Stimulated activated CD8-positive, alpha-beta memory T cell treated with anti-CD3 and anti-CD28 coated beads, Interleukin-12 subunit alpha, Interleukin-12 subunit beta, amount 100 ng/mL, for 24 hours (primary cell): Measurements from ENCODE around the gene HOXC9.

Experiments
- DNase-seq: peaks from one replicate; pipeline ENCODE4 v3.0.0-alpha.2; 2020; ENCODE audit errors: extremely low read depth

HOXC9 gene

GRCh38 chr12:53963434-53964314 is 36.3 kb upstream of the HOXC9 start:
- no peak for DNase-seq

DNA sequence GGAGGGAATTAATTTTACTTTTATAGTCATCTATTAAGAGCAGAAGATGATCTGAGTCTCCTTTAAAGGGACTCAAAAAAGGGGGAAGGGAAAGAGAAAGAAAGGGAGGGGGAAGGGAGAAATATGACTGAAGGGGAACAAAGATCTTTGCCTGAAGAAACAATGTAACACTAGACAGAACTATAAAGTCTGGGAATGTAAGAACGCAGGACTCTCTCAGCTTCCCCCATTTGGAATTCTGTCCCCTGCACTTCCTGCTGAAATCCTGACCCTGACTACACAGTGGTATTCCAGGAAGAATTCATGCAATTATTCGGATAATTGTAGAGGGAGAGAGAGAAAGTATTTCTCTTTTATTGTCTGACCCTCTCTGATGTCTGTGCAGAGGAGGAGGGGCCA is 35.6 kb upstream of the HOXC9 start:
- DNase-seq, result no peak

DNA sequence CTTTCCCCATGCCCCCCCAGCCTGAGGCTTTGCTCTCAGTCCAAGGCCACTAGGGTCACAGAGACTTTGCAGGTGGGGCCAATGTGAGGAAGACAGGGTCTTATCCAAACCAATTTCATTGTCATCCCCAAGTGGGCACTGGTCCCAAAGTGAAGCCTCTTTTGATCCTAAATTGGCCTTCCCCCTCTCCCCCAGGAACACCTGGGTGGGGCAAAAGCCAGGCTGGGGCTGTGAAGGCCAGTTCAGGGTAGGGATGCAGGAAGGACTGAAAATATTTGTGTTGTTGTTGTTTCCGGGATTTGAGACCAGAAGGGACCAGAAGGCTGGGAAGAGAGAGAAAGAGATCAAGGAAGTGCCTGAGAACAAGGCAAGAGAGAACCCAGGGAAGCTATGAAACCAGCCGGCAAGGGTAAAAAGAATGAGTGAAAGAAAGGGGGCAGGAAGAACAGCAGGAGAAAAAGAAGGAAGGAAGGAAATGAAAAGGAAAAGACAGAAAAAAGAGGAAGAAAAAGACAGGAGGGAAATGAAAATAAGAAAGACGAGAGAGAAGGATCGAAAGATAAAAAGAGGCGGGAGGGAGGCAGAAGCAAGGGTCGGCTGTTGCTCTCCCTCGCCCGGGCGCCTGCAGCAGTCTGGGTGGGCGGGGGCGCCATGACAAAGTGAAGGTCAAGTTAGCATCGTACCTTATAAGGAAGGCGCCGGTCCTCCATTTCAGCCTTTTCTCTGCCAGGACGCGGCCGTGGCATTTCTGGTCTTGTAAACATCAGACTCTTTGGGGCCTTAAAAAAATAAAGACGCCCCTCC is 34.5 kb upstream of the HOXC9 start:
- DNase-seq, result no peak

- DNase-seq, result no peak
These were observed 33.9 kb upstream of the HOXC9 start for GRCh38 chr12:53966085-53966384.

DNA sequence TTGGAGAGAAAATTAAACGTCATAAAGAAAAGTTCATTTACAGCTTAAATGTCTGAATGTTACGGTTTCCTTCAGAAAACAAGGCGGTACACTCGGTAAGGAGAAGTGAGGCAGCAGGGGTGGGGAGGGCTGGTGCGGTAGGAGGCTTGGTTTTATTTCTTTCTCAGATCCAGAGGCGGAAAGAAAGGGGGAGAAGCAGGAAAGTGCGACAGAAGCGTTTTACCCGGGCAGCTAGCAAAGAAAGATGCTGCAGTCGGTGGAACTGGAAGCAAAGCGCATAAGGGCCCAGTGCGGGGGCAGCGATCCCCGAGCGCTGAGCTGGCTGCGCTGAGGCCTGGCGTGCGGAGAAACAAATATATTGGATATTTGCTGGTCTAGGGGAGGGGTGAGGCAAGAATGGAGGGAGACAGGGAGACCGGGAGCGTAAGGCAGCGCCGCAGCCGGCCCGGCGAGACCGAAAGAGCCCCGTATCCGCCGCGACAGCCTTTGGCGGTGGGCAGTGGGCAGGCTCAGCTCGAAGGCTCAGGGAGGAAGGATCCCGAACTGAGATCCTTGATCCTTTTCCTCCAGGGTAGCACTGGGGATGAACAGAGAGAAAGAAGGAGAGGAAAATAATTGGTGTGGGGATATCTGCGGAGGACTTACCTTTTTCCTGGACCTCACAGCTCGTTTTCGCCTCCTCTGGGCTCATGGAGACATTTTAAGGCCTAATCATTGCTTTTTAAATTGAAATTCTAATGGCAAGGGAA is 33.4 kb upstream of the HOXC9 start:
- no peak for DNase-seq

DNA sequence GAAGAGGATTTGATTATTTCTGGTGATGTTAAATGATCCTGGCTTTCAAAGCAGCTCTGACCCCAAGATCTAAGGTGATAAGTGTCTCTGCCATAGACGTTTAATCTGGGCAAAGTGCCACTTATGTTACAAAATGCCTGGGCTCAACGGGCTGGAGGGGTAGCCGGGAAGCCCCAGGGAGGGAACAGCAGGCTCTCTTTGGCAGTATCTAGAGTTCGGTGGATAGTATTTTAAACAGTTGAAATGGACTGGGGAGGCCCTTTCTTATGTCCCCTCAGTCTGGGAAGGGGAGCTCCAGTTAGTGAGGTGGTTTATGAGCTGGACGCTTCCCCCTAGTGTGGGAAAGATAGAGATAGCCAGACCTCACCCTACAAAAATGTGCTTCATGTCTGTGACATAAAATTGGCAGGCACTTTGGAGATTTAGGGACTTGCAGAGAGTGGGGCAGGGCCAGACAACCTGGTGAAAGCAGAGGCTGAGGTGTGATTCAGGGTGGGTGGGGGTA is 32.5 kb upstream of the HOXC9 start:
- DNase-seq, result no peak

GRCh38 chr12:53968214-53969127 is 31.5 kb upstream of the HOXC9 start:
- DNase-seq, result no peak

GRCh38 chr12:53969588-53970259 is 30.2 kb upstream of the HOXC9 start:
- no peak for DNase-seq

DNA sequence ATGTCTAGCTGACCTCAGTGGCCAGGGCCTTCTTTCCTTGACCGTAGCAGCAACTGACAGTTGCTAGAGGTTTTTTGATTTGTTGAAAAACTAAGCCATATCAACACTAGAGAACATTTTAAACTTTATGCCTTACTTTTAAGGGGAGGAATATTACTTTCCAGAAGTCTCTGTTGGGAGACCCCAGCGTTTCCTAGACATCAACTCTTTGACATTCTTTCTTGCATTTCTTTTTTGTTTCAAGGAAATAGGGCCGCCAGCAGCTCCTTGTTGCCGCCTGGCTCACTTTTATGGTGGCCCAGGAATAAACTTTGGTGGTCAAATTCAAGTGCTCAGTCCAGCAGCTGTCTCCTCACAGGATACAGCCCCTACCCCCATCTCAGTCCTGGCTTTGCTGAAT is 29.5 kb upstream of the HOXC9 start:
- no peak for DNase-seq

GRCh38 chr12:53971129-53971528 is 28.8 kb upstream of the HOXC9 start:
- no peak for DNase-seq

DNA sequence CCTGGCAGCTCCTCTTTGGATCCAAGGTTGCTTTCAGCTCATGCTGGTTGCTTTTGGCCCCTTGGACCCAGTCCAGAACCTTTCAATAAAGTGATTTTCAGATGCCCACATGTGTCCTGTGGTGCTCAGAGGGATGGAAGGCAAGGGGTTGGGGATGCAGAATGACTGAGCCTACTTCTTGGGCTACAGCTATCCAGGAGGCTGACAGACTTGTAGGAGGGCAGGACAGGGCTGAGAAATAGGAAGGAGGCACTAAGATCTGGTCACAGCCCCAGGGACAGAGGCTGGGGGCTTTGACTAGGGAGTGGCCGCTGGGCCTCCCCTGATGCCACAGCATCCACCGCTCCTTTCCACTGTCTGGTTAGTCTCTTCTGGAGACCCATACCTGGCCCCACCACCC is 28.3 kb upstream of the HOXC9 start:
- no peak for DNase-seq

DNA sequence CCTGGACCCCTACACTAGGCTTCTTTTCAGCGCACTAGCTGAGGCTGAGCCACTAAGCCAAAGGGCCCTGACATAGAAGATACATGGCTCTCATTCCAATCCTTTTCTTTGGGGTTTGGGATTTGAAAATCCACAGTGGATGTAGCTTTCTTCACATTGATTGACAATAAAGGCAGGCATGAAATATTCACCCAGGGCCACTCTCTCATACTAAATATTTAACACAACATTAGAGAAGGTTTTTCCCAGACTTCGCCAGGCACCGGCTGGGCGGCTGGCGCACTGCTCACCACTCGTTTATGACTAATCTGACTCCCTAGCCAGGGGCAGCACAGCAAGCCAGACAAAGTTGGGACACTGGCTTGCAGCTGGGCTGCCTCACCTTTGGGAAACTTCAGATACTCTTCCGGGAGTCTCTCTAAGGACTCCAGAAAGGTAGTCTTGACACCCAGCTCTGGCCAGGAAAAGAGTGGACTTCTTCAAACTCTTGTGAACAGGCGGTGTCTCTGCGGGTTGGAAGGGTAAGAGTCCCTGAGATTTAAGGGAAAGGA is 27.7 kb upstream of the HOXC9 start:
- no peak for DNase-seq

GRCh38 chr12:53972722-53973235 is 27.2 kb upstream of the HOXC9 start, which contains the start of gene HOXC11:
Gene HOXC11 (plus strand): TSS chr12:53973126. CDS start chr12:53973242, 116 bp downstream.
- no peak for DNase-seq

DNA sequence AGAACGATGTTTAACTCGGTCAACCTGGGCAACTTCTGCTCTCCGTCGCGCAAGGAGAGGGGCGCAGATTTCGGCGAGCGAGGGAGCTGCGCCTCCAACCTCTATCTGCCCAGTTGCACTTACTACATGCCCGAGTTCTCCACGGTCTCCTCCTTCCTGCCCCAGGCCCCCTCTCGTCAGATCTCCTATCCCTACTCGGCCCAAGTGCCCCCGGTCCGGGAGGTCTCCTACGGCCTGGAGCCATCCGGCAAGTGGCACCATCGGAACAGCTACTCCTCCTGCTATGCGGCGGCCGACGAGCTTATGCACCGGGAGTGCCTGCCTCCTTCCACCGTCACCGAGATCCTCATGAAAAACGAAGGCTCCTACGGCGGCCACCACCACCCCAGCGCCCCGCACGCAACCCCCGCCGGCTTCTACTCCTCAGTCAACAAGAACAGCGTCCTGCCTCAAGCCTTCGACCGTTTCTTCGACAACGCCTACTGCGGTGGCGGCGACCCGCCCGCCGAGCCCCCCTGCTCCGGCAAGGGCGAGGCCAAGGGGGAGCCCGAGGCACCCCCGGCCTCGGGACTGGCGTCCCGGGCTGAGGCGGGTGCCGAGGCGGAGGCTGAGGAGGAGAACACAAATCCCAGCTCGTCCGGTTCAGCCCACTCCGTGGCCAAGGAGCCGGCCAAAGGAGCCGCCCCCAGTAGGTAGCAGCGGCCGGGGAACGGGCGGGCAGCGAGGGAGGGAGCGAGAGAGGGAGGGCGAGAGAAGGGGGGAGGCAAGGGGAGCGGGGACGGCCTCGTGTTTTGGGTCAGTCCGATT is 26.5 kb upstream of the HOXC9 start:
- DNase-seq, result no peak

GRCh38 chr12:53974084-53975063 is 25.6 kb upstream of the HOXC9 start, which contains the start of gene HOTAIR:
Gene HOTAIR (minus strand): TSS chr12:53974954.
- no peak for DNase-seq

- DNase-seq, result no peak
These were observed 24.9 kb upstream of the HOXC9 start for GRCh38 chr12:53975064-53975471.

DNA sequence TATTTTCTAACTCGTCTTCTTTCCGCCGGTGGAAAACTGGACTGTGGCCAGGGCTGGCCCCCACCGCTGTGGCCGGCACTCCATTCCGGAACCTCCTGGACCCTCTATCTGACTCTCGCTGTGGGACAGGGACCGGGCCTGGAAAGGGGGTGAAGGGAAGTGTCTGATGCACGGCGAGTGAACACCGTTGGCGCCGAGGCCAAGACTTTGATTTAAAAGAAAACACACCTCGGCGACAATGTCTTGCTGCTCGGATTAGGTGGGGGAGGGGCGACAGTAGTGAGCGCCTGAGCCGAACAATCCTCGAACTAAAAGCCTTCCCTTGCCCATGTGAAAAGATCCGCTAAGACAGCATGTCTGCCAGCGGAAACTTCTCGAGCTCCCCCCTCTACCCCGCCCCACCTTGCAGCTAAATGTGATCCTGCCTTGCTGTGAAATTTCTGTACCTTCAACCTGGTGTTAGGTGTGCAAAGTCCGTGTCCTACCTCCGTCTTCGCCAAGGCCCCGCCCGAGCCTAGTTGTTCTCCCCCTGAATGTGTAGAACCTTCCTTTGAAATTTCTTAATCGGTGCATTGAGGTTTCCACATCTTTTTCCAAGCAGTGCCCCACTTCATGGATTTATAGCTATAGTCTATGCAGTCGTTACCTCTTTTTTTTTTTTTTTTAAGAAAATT is 24.3 kb upstream of the HOXC9 start:
- no peak for DNase-seq
